MM.1S (cell line): ENCODE results near the gene HSD3B1.
"Not testable (repeated sequence)": the region's sequence is repeated elsewhere in the genome, so short reads cannot be mapped to it uniquely, and the experiment has no call there.

Source experiments
- DNase-seq: peaks from one replicate; pipeline ENCODE4 v3.0.0-alpha.2; 2015
- H2AFZ ChIP-seq: fragments of 300-600 bp; sonication (generic); 2 replicates; pipeline ENCODE4 v1.6.0; 2016; ENCODE audit warnings: antibody characterized with exemption, low read length
- H3F3A ChIP-seq: fragments of 300-600 bp; sonication (generic); 2 replicates; pipeline ENCODE4 v1.6.1; 2016; ENCODE audit warnings: mild to moderate bottlenecking, antibody characterized with exemption, low read length, moderate library complexity, mixed read lengths; ENCODE audit not compliant: insufficient read depth
- H3K27ac ChIP-seq: fragments of 300-600 bp; sonication (generic); 2 replicates; pipeline ENCODE4 v1.5.1; 2016; ENCODE audit warnings: mild to moderate bottlenecking, low read length
- H3K27me3 ChIP-seq: fragments of 300-600 bp; sonication (generic); replicated peaks from 2 replicates; pipeline ENCODE4 v1.6.0; 2016; ENCODE audit warnings: low read length; ENCODE audit not compliant: insufficient read depth
- H3K36me3 ChIP-seq: fragments of 300-600 bp; sonication (generic); replicated peaks from 2 replicates; pipeline ENCODE4 v1.6.1; 2016; ENCODE audit warnings: mild to moderate bottlenecking, low read length, mixed read lengths; ENCODE audit not compliant: insufficient read depth
- H3K4me1 ChIP-seq: fragments of 300-600 bp; sonication (generic); 2 replicates; pipeline ENCODE4 v1.6.1; 2016; ENCODE audit warnings: low read length, mixed read lengths
- H3K4me2 ChIP-seq: fragments of 300-600 bp; sonication (generic); 2 replicates; pipeline ENCODE4 v1.6.0; 2016; ENCODE audit warnings: low read depth, low read length
- H3K4me3 ChIP-seq: fragments of 300-600 bp; sonication (generic); 2 replicates; pipeline ENCODE4 v1.5.1; 2016; ENCODE audit warnings: low read length, mixed read lengths
- H3K79me2 ChIP-seq: fragments of 300-600 bp; sonication (generic); 2 replicates; pipeline ENCODE4 v1.6.1; 2016; ENCODE audit warnings: mixed run types, low read length, mixed read lengths
- H3K9ac ChIP-seq: fragments of 300-600 bp; sonication (generic); 2 replicates; pipeline ENCODE4 v1.6.1; 2016; ENCODE audit warnings: low read length, mixed read lengths
- H3K9me2 ChIP-seq: fragments of 300-600 bp; sonication (generic); replicated peaks from 2 replicates; pipeline ENCODE4 v1.6.1; 2016; ENCODE audit warnings: mild to moderate bottlenecking, low read length, mixed read lengths; ENCODE audit not compliant: insufficient read depth
- H3K9me3 ChIP-seq: fragments of 300-600 bp; sonication (generic); replicated peaks from 2 replicates; pipeline ENCODE4 v1.6.1; 2016; ENCODE audit warnings: mild to moderate bottlenecking, low read length, mixed read lengths; ENCODE audit not compliant: insufficient read depth
- H4K20me1 ChIP-seq: fragments of 300-600 bp; sonication (generic); 2 replicates; pipeline ENCODE4 v1.6.1; 2016; ENCODE audit warnings: mild to moderate bottlenecking, low read length, moderate library complexity, mixed read lengths; ENCODE audit not compliant: insufficient read depth
- EZH2 ChIP-seq: fragments of 300-600 bp; sonication (generic); optimal IDR thresholded peaks from 2 replicates; pipeline ENCODE3; 2017; ENCODE audit warnings: low read depth, mild to moderate bottlenecking, antibody characterized with exemption, low read length, mixed read lengths
- EZH2phosphoT487 ChIP-seq: fragments of 300-600 bp; sonication (generic); IDR thresholded peaks from 2 replicates; pipeline ENCODE4 v1.6.1; 2018; ENCODE audit warnings: antibody characterized with exemption, low read length
- TF ChIP-seq, protein P1 (sequence below): fragments of 300-600 bp; sonication (generic); IDR thresholded peaks from 2 replicates; pipeline ENCODE4 v1.5.1; 2016; ENCODE audit warnings: antibody characterized with exemption, low read length, mixed read lengths

Gene HSD3B1

DNA sequence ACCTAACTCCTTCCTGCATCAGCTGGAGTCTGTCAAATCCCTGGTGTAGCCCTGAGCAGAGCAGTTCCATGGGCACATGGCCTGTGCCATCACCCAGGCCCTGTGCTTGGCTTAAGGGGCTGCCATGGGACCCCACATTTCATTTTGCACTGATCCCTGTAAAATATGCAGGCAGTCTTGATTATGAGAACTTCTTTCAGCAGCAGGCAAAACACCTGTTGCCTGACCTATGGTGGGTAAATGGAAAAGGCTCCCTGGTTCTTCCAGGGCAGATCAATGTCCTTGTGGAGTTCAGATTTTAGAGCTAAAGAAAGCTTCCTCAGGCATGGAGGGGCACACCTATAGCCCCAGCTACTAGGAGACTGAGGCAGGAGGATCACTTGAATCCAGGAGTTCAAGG lies 44.2 kb downstream of the HSD3B1 start:
- H2AFZ ChIP-seq = no peak overlapping the region
- H3K36me3 ChIP-seq = no peaks in the 10 kb centered on the region
- no peak for TF ChIP-seq EZH2
- no peaks in the 10 kb centered on the region for H3K9me3 ChIP-seq
- no peak overlapping the region for H3K4me2 ChIP-seq
- H4K20me1 ChIP-seq = no peaks in the 10 kb centered on the region
- no peaks in the 10 kb centered on the region for H3K27me3 ChIP-seq
- no peak overlapping the region for H3K9ac ChIP-seq
- H3K79me2 ChIP-seq = no peaks in the 10 kb centered on the region
- DNase-seq = no peak
- no peaks in the 10 kb centered on the region for H3F3A ChIP-seq
- no peak overlapping the region for H3K27ac ChIP-seq
- no peaks in the 10 kb centered on the region for H3K9me2 ChIP-seq
- no peak overlapping the region for H3K4me3 ChIP-seq
- H3K4me1 ChIP-seq = no peaks in the 10 kb centered on the region

DNA sequence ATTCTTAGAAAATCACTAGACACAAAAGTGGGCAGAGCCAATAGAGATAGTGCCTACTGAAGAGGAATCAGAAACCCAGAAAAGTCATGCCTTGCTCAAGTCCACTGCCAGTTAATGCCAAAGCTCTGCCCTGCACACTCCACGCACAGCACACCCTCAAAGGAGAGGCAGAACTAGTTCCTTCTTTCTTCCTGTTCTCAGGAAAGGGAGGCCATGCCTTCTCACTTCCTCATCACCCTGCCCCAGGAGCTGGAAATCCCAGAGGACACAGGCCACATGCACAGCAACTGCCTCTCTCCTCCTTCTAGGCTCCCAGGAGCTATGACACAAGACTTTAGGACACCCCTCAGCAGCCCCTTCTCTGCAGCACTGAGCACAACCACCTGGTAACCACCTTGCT lies 45.6 kb downstream of the HSD3B1 start:
- not testable (repeated sequence) for H3K9ac ChIP-seq, H3K4me1 ChIP-seq, H3K9me3 ChIP-seq, H2AFZ ChIP-seq, H4K20me1 ChIP-seq, H3K4me2 ChIP-seq, H3K36me3 ChIP-seq, H3K9me2 ChIP-seq, DNase-seq, H3K27me3 ChIP-seq, H3K4me3 ChIP-seq, H3K79me2 ChIP-seq, H3K27ac ChIP-seq, H3F3A ChIP-seq

DNA sequence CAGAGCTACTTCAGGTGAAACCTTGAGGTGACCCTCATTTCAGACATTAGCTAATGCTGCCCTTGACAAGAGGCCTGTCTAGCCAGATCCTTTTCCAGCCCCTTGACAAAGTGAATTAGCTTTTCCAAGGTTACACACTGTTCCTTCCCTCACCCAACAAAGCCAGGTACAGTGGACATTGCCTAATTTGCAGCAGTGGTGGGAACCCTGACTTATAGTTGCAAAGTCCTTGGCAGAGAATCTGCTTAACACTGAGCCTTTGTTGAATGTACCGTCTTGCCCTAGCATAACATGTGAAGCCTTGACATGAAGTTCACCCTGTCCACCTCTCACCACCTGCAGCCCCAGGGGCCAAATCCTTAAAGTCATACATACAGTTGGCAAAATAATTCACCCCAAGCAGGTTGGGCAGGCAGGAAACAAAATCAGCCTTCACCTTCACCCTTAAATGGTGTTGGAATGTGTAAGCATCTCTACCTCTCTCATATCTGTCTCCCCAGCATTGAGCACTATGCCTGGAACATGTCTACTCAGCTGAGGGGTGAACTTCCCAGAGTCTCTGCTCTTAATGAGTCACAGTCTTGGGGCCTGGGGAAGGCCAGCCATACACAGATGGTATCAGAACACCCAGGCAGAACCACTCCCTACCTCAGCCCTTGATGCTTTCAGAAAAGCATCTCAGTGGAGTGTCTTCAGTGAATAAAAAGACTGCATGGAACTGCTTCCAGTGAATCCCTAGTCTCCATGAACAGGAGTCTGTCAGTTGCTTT lies 46.5 kb downstream of the HSD3B1 start:
- not testable (repeated sequence) for H4K20me1 ChIP-seq, H3K4me3 ChIP-seq, H3F3A ChIP-seq, DNase-seq, H3K4me1 ChIP-seq, H3K9me2 ChIP-seq, H3K4me2 ChIP-seq, H3K27me3 ChIP-seq, H3K36me3 ChIP-seq, H3K9me3 ChIP-seq, H2AFZ ChIP-seq, H3K9ac ChIP-seq, H3K79me2 ChIP-seq, H3K27ac ChIP-seq

DNA sequence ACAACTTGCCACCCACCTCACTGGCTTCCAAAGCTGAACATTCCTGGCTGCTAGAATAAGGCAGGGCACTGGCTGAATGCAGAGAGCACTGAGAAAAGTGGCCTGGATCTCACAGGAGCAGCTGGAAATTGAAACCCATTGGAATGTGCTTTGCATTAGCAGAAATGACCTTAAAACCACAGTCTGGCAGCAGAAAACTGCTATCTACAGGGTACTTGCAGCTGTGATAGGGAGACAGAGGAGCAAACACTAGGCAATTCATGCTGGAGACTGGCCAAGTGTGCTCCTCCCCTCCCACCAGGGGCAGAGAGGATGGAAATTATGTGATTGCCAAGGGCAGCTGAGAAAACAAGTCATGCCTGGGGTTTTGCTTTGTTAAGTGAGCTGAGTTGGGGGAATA lies 47.2 kb downstream of the HSD3B1 start:
- H3K9me2 ChIP-seq = no peaks in the 10 kb centered on the region
- H3K79me2 ChIP-seq = no peaks in the 10 kb centered on the region
- no peak for DNase-seq
- H3K4me2 ChIP-seq = no peak overlapping the region
- H3K27me3 ChIP-seq = no peaks in the 10 kb centered on the region
- no peak overlapping the region for H3K9ac ChIP-seq
- no peaks in the 10 kb centered on the region for H3K36me3 ChIP-seq
- H3K4me1 ChIP-seq = no peaks in the 10 kb centered on the region
- TF ChIP-seq EZH2 (no peak), EZH2phosphoT487 (no peak)
- TF ChIP-seq, protein P1, sequence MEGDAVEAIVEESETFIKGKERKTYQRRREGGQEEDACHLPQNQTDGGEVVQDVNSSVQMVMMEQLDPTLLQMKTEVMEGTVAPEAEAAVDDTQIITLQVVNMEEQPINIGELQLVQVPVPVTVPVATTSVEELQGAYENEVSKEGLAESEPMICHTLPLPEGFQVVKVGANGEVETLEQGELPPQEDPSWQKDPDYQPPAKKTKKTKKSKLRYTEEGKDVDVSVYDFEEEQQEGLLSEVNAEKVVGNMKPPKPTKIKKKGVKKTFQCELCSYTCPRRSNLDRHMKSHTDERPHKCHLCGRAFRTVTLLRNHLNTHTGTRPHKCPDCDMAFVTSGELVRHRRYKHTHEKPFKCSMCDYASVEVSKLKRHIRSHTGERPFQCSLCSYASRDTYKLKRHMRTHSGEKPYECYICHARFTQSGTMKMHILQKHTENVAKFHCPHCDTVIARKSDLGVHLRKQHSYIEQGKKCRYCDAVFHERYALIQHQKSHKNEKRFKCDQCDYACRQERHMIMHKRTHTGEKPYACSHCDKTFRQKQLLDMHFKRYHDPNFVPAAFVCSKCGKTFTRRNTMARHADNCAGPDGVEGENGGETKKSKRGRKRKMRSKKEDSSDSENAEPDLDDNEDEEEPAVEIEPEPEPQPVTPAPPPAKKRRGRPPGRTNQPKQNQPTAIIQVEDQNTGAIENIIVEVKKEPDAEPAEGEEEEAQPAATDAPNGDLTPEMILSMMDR = no peak
- H3K9me3 ChIP-seq = no peaks in the 10 kb centered on the region
- no peak overlapping the region for H2AFZ ChIP-seq
- H3K4me3 ChIP-seq = no peak overlapping the region
- H3F3A ChIP-seq = no peaks in the 10 kb centered on the region
- H4K20me1 ChIP-seq = no peaks in the 10 kb centered on the region
- no peak overlapping the region for H3K27ac ChIP-seq

DNA sequence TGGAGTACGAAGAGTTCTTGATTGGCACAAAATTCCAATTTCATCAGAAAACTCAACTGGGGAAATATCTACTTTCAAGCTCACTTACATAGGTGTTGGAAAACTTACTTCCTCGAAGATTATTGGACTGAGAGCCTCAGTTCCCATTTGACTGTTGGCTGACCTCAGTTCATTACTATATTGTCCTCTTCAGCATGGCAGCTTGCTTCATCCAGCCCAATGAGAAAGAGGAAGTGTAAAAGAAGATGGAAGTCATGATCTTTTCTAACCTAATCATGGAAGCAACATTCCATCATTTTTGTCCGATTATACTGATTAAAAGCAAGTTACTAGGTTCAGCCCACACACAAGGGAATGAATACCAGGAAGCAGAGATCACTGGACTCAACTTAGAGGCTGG lies 49.4 kb downstream of the HSD3B1 start:
- Histone ChIP-seq H3K4me3 (no peak overlapping the region), H3K79me2 (no peaks in the 10 kb centered on the region), H3K9me3 (no peaks in the 10 kb centered on the region), H3F3A (no peaks in the 10 kb centered on the region), H3K9me2 (no peaks in the 10 kb centered on the region), H3K4me2 (no peak overlapping the region), H4K20me1 (no peaks in the 10 kb centered on the region), H3K4me1 (no peaks in the 10 kb centered on the region), H3K9ac (no peak overlapping the region), H3K36me3 (no peaks in the 10 kb centered on the region), H3K27ac (no peak overlapping the region), H2AFZ (no peak overlapping the region), H3K27me3 (no peaks in the 10 kb centered on the region)
- DNase-seq = no peak
- no peak for TF ChIP-seq EZH2phosphoT487
- TF ChIP-seq, protein P1 = no peak
- no peak for TF ChIP-seq EZH2

DNA sequence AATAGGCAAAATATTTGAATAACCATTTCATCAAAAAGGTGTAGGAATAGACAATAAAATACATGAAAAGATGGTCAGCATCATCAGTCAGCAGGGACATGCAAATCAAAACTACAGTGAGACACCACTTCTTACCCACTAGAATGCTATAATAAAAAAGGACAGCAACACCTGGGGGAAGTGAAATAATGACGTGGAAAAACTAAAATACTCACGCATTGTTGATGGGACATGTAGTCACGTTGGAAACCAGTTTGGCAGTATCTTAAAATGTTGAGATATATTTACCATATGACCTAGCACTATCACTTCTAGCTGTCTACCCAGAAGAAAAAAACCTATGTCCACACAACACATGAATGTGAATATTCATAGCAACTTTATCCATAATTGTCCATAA lies 53.4 kb downstream of the HSD3B1 start:
- H2AFZ ChIP-seq, H3F3A ChIP-seq, H3K27me3 ChIP-seq, H3K9ac ChIP-seq, H4K20me1 ChIP-seq, H3K36me3 ChIP-seq, H3K4me2 ChIP-seq, H3K4me1 ChIP-seq, H3K4me3 ChIP-seq, DNase-seq, H3K79me2 ChIP-seq, H3K9me2 ChIP-seq, H3K9me3 ChIP-seq, H3K27ac ChIP-seq: not testable (repeated sequence)
